ENCODE data around the gene ST6GALNAC6. TPM values are rescaled to one million over a fixed set of nuclear protein-coding genes. Genes with fewer than 3 reads are reported as not detected.

The ST6GALNAC6 gene
- total and polyA plus RNA-seq, 10 of the 15 experiments (the other 5 are each of a cell fraction or from before 2014, with no cell fraction given): 0.40 to 27.0 (median 16.8) TPM

- TF ChIP-seq CHD2 (IDR thresholded peaks at IDR 0.05; ENCODE audit: borderline replicate concordance, low read depth, low read length) (no peak; the same call in 1 of the 2 replicates), CBX5 (IDR thresholded peaks at IDR 0.05; ENCODE audit: low read depth) (no peak), TARDBP (IDR thresholded peaks at IDR 0.05; ENCODE audit: borderline replicate concordance) (peak; percentile 84; the same call in 1 of the 2 replicates), HSF1 (IDR thresholded peaks at IDR 0.05; ENCODE audit: low read depth, low read length) (no peak), KLF5 (IDR thresholded peaks at IDR 0.05; ENCODE audit: partially characterized antibody) (no peak), SREBF2 (IDR thresholded peaks at IDR 0.05; ENCODE audit: low read length) (peak; percentile 38; the same call in 1 of the 2 replicates), MLLT1 (IDR thresholded peaks at IDR 0.05) (peak; percentile 30; the same call in 1 of the 2 replicates), IRF4 (IDR thresholded peaks at IDR 0.05; ENCODE audit: low read depth, low read length) (0 out of 2 replicates have a peak, but pooled peaks have one; percentile 10), ZNF207 (IDR thresholded peaks at IDR 0.05; ENCODE audit: borderline replicate concordance) (no peak), SMAD5 (IDR thresholded peaks at IDR 0.05; ENCODE audit: low read depth) (peak; percentile 84), NRF1 (conservative IDR thresholded peaks at IDR 0.05; ENCODE audit: low read depth, low read length) (no peak), RAD21 (IDR thresholded peaks at IDR 0.05; ENCODE audit: insufficient read depth, low read depth, low read length) (no peak), MYC (IDR thresholded peaks at IDR 0.05; ENCODE audit: insufficient read depth, insufficient read length, insufficient replicate concordance, low read length, severe bottlenecking) (no peak), CEBPZ (IDR thresholded peaks at IDR 0.05; ENCODE audit: low read depth, low read length) (no peak), LARP7 (IDR thresholded peaks at IDR 0.05) (peak; percentile 47), E4F1 (IDR thresholded peaks at IDR 0.05; ENCODE audit: borderline replicate concordance, partially characterized antibody) (peak; percentile 59), USF2 (IDR thresholded peaks at IDR 0.05; ENCODE audit: borderline replicate concordance, low read depth, low read length) (no peak)
Measured at GRCh38 chr9:127937388-127938297, 38.2 kb upstream of the ST6GALNAC6 start, which contains the start of gene DPM2 (continued).

Measured in GM12878 (cell line).